SK-N-SH (cell line): ENCODE data around the gene RPL7L1. TPM values are rescaled to one million over a fixed set of nuclear protein-coding genes. Genes with fewer than 3 reads are reported as not detected.

ENCODE experiments used
- CTCF ChIA-PET: fragments of 300-600, 350-600 bp; formaldehyde crosslinking; extraction: SDS; loops from one replicate; lab custom pipeline; 2021; lab: Yijun Ruan, JAX
- POLR2A ChIA-PET: fragments of 350-600 bp; sonication (Branson Sonifier 250); formaldehyde crosslinking; extraction: SDS; loops from one replicate; lab custom pipeline; 2020; ENCODE audit warnings: antibody characterized with exemption, inconsistent platforms; lab: Yijun Ruan, JAX
- DNase-seq: peaks from one replicate; pipeline ENCODE4 v3.0.0; 2012
- H2AFZ ChIP-seq: fragments of 200-600 bp; sonication (generic); 2 replicates; pipeline ENCODE4 v1.8.1; 2016; ENCODE audit warnings: antibody characterized with exemption, mild to moderate bottlenecking, low read depth
- H3F3A ChIP-seq: fragments of 200-600 bp; sonication (generic); replicated peaks from 2 replicates; pipeline ENCODE3; 2016; ENCODE audit warnings: antibody characterized with exemption, mild to moderate bottlenecking; ENCODE audit not compliant: insufficient read depth
- H3K27ac ChIP-seq, 2 experiments: fragments of 200-500 bp in 1 of 2; fragments of 200-600 bp in 1 of 2; sonication (Bioruptor generic) in 1 of 2; sonication (generic), shearing (Covaris generic) in 1 of 2; 2 replicates each; pipeline versions ENCODE4 v1.5.1 to v1.6.1; 2014 to 2016; ENCODE audit warnings: low read depth in 2 of 2, inconsistent platforms in 1 of 2, low read length in 1 of 2, mild to moderate bottlenecking in 1 of 2, mixed read lengths in 1 of 2
- H3K27me3 ChIP-seq: fragments of 200-600 bp; sonication (generic), shearing (Covaris generic); 2 replicates; pipeline ENCODE4 v1.6.1; 2016; ENCODE audit warnings: mixed run types; ENCODE audit not compliant: insufficient read depth
- H3K36me3 ChIP-seq, 2 experiments: fragments of 200-500 bp in 1 of 2; fragments of 200-600 bp in 1 of 2; sonication (Bioruptor generic) in 1 of 2; sonication (generic) in 1 of 2; replicated peaks in 1 of 2; 2 replicates each; pipeline versions ENCODE3 to v1.5.1; 2014 to 2016; ENCODE audit warnings: low read length in 1 of 2, mild to moderate bottlenecking in 1 of 2; ENCODE audit not compliant: insufficient read depth in 2 of 2, control insufficient read depth in 1 of 2
- H3K4me1 ChIP-seq, 2 experiments: fragments of 200-500 bp in 1 of 2; fragments of 200-600 bp in 1 of 2; sonication (Bioruptor generic) in 1 of 2; sonication (generic), shearing (Covaris generic) in 1 of 2; 2 replicates each; pipeline versions ENCODE4 v1.5.1 to v1.6.1; 2014 to 2016; ENCODE audit warnings: low read depth in 1 of 2, low read length in 1 of 2, mixed run types in 1 of 2; ENCODE audit not compliant: insufficient read depth in 2 of 2, control insufficient read depth in 1 of 2
- H3K4me2 ChIP-seq: fragments of 200-600 bp; sonication (generic), shearing (Covaris generic); 2 replicates; pipeline ENCODE4 v1.6.1; 2017; ENCODE audit warnings: mixed run types
- H3K4me3 ChIP-seq, 2 experiments: fragments of 200-500 bp in 1 of 2; fragments of 200-600 bp in 1 of 2; sonication (Bioruptor generic) in 1 of 2; sonication (generic), shearing (Covaris generic) in 1 of 2; 2 replicates each; pipeline versions ENCODE4 v1.5.1 to v1.8.1; 2014 to 2016; ENCODE audit warnings: low read depth in 2 of 2, inconsistent platforms in 1 of 2, low read length in 1 of 2, mild to moderate bottlenecking in 1 of 2, mixed read lengths in 1 of 2, moderate library complexity in 1 of 2
- H3K79me2 ChIP-seq: fragments of 200-600 bp; sonication (generic); 2 replicates; pipeline ENCODE4 v1.8.1; 2017; ENCODE audit warnings: mild to moderate bottlenecking; ENCODE audit not compliant: insufficient read depth
- H3K9ac ChIP-seq: fragments of 200-600 bp; sonication (generic); 2 replicates; pipeline ENCODE4 v1.6.1; 2017; ENCODE audit warnings: mixed run types
- H3K9me2 ChIP-seq: fragments of 200-600 bp; sonication (generic); 2 replicates; pipeline ENCODE4 v1.6.1; 2017; ENCODE audit warnings: mixed run types
- H3K9me3 ChIP-seq: fragments of 200-600 bp; sonication (generic); 2 replicates; pipeline ENCODE4 v1.6.1; 2017; ENCODE audit warnings: mixed run types, mild to moderate bottlenecking, moderate library complexity
- H4K20me1 ChIP-seq: fragments of 200-600 bp; sonication (generic); 2 replicates; pipeline ENCODE4 v1.6.1; 2017; ENCODE audit warnings: mild to moderate bottlenecking, mixed run types; ENCODE audit not compliant: insufficient read depth
- FOXJ3 ChIP-seq: sonication (generic); formaldehyde crosslinking; IDR thresholded peaks from 2 replicates; pipeline ENCODE4 v1.5.1; 2020; ENCODE audit warnings: mild to moderate bottlenecking, missing genetic modification reagents
- JUND ChIP-seq: IDR thresholded peaks from 2 replicates; pipeline ENCODE4 v1.4.0; 2012
- MEF2A ChIP-seq: IDR thresholded peaks from 2 replicates; pipeline ENCODE4 v1.4.0; 2012; ENCODE audit warnings: low read depth, borderline replicate concordance
- NFIC ChIP-seq: IDR thresholded peaks from 2 replicates; pipeline ENCODE4 v1.4.0; 2012; ENCODE audit warnings: borderline replicate concordance
- NRF1 ChIP-seq: IDR thresholded peaks from 2 replicates; pipeline ENCODE4 v1.6.1; 2012; ENCODE audit warnings: low read depth, mild to moderate bottlenecking, low read length
- POLR2AphosphoS5 ChIP-seq: IDR thresholded peaks from 2 replicates; pipeline ENCODE4 v1.6.1; 2012; ENCODE audit warnings: low read depth, low read length
- RAD21 ChIP-seq: IDR thresholded peaks from 2 replicates; pipeline ENCODE4 v1.6.1; 2012; ENCODE audit warnings: mild to moderate bottlenecking, low read length
- RXRA ChIP-seq: IDR thresholded peaks from 2 replicates; pipeline ENCODE4 v1.4.0; 2012; ENCODE audit warnings: low read depth, mild to moderate bottlenecking, borderline replicate concordance
- SIN3A ChIP-seq: IDR thresholded peaks from 2 replicates; pipeline ENCODE4 v1.6.1; 2012; ENCODE audit warnings: low read depth, mild to moderate bottlenecking, low read length, moderate library complexity, borderline replicate concordance
- SMC3 ChIP-seq: IDR thresholded peaks from 2 replicates; pipeline ENCODE4 v1.6.1; 2012; ENCODE audit warnings: low read depth, low read length, improper control_type of control experiment
- WGBS: methylation state at CpG from one replicate; pipeline ENCODE4 v1.1.6; 2017; ENCODE audit warnings: low lambda C conversion rate; 5-methylcytosine and 5-hydroxymethylcytosine counted together
- polyA plus RNA-seq, 3 experiments: library from polyadenylated mRNA; depleted of rRNA; stranded (reverse); fragments of >200 nt; gene quantifications; 2 replicates each; pipeline ENCODE4 v1.2.3, GENCODE V29; 2012
- TF ChIP-seq, protein P1 (sequence below): IDR thresholded peaks from 2 replicates; pipeline ENCODE4 v1.6.1; 2012; ENCODE audit warnings: mild to moderate bottlenecking, low read depth, low read length, moderate library complexity
- TF ChIP-seq, protein P2 (sequence below): IDR thresholded peaks from 2 replicates; pipeline ENCODE4; 2012
- TF ChIP-seq, protein P3 (sequence below): IDR thresholded peaks from 2 replicates; pipeline ENCODE4 v1.4.0; 2012; ENCODE audit warnings: low read depth, borderline replicate concordance
- TF ChIP-seq, protein P4 (sequence below): IDR thresholded peaks from 2 replicates; pipeline ENCODE4 v1.4.0; 2012; ENCODE audit warnings: low read depth
- TF ChIP-seq, protein P5 (sequence below): fragments of 150-350 bp; IDR thresholded peaks from 2 replicates; pipeline ENCODE4 v1.6.1; 2016; ENCODE audit warnings: mild to moderate bottlenecking, low read depth, low read length
- TF ChIP-seq, protein P6 (sequence below): IDR thresholded peaks from 2 replicates; pipeline ENCODE4 v1.4.0; 2012; ENCODE audit warnings: low read depth, borderline replicate concordance

RPL7L1 gene
- polyA plus RNA-seq, 1 of the 3 experiments (the other 2 are of a cell fraction), result 22.1 TPM

DNA sequence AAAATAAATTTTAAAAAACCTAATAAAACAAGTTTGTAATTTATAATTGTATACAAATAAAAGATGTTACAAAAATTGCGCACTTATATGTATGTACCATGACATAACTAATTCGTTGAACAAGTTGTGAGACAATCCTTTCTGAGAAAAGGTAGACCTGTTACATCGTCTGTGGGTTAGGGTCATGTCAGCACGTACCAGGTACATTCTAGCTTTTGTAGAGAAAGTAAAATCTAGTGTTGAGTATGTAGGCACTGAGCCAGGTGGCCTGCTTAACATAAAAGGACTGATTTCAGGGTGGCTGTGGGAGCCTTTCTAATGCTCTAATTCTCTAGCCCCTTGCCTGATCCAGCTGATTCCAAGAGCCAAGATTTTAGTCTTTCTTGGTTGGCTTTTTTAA lies 10.4 kb downstream of the RPL7L1 start:
- peaks cover 26% of the 10 kb centered on the region; the same call in 1 of the 2 replicates for H3K79me2 ChIP-seq
- POLR2A ChIA-PET, result interaction anchor here (1.5 to 2.3 kb wide), 4 partner anchors 8 to 144 kb away, joined by 3 to 18 read pairs (median 8); partner anchors contain the start of genes RPL7L1 and TBCC
- H4K20me1 ChIP-seq, result no peaks in the 10 kb centered on the region
- peak overlapping the region; percentile 82 to 84 for H3K4me3 ChIP-seq
- H3K27ac ChIP-seq, result peak overlapping the region; percentile 97 to 99
- 45% methylated on average over 4 of the region's 4 CpGs for WGBS
- CTCF ChIA-PET, result interaction anchor here (0.7 to 1.5 kb wide), 2 partner anchors 9 to 254 kb away, joined by 3 read pairs; no protein-coding TSS in a partner anchor
- H3K9ac ChIP-seq, result peak overlapping the region; percentile 99
- DNase-seq, result no peak
- TF ChIP-seq JUND, result no peak
- no peak for TF ChIP-seq SIN3A
- TF ChIP-seq POLR2AphosphoS5, result no peak
- TF ChIP-seq, protein P1, sequence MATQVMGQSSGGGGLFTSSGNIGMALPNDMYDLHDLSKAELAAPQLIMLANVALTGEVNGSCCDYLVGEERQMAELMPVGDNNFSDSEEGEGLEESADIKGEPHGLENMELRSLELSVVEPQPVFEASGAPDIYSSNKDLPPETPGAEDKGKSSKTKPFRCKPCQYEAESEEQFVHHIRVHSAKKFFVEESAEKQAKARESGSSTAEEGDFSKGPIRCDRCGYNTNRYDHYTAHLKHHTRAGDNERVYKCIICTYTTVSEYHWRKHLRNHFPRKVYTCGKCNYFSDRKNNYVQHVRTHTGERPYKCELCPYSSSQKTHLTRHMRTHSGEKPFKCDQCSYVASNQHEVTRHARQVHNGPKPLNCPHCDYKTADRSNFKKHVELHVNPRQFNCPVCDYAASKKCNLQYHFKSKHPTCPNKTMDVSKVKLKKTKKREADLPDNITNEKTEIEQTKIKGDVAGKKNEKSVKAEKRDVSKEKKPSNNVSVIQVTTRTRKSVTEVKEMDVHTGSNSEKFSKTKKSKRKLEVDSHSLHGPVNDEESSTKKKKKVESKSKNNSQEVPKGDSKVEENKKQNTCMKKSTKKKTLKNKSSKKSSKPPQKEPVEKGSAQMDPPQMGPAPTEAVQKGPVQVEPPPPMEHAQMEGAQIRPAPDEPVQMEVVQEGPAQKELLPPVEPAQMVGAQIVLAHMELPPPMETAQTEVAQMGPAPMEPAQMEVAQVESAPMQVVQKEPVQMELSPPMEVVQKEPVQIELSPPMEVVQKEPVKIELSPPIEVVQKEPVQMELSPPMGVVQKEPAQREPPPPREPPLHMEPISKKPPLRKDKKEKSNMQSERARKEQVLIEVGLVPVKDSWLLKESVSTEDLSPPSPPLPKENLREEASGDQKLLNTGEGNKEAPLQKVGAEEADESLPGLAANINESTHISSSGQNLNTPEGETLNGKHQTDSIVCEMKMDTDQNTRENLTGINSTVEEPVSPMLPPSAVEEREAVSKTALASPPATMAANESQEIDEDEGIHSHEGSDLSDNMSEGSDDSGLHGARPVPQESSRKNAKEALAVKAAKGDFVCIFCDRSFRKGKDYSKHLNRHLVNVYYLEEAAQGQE, result no peak
- no peak for TF ChIP-seq SMC3
- no peak for TF ChIP-seq FOXJ3 (CRISPR knock-in tag)
- TF ChIP-seq RAD21, result no peak
- no peak for TF ChIP-seq MEF2A
- TF ChIP-seq RXRA, result no peak
- TF ChIP-seq, protein P2, sequence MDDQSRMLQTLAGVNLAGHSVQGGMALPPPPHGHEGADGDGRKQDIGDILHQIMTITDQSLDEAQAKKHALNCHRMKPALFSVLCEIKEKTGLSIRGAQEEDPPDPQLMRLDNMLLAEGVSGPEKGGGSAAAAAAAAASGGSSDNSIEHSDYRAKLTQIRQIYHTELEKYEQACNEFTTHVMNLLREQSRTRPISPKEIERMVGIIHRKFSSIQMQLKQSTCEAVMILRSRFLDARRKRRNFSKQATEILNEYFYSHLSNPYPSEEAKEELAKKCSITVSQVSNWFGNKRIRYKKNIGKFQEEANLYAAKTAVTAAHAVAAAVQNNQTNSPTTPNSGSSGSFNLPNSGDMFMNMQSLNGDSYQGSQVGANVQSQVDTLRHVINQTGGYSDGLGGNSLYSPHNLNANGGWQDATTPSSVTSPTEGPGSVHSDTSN, result no peak
- TF ChIP-seq, protein P3, sequence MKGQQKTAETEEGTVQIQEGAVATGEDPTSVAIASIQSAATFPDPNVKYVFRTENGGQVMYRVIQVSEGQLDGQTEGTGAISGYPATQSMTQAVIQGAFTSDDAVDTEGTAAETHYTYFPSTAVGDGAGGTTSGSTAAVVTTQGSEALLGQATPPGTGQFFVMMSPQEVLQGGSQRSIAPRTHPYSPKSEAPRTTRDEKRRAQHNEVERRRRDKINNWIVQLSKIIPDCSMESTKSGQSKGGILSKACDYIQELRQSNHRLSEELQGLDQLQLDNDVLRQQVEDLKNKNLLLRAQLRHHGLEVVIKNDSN, result no peak
- TF ChIP-seq, protein P4, sequence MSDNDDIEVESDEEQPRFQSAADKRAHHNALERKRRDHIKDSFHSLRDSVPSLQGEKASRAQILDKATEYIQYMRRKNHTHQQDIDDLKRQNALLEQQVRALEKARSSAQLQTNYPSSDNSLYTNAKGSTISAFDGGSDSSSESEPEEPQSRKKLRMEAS, result no peak
- TF ChIP-seq, protein P5, sequence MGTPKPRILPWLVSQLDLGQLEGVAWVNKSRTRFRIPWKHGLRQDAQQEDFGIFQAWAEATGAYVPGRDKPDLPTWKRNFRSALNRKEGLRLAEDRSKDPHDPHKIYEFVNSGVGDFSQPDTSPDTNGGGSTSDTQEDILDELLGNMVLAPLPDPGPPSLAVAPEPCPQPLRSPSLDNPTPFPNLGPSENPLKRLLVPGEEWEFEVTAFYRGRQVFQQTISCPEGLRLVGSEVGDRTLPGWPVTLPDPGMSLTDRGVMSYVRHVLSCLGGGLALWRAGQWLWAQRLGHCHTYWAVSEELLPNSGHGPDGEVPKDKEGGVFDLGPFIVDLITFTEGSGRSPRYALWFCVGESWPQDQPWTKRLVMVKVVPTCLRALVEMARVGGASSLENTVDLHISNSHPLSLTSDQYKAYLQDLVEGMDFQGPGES, result no peak
- no peak for TF ChIP-seq NRF1
- TF ChIP-seq NFIC, result no peak
- TF ChIP-seq, protein P6, sequence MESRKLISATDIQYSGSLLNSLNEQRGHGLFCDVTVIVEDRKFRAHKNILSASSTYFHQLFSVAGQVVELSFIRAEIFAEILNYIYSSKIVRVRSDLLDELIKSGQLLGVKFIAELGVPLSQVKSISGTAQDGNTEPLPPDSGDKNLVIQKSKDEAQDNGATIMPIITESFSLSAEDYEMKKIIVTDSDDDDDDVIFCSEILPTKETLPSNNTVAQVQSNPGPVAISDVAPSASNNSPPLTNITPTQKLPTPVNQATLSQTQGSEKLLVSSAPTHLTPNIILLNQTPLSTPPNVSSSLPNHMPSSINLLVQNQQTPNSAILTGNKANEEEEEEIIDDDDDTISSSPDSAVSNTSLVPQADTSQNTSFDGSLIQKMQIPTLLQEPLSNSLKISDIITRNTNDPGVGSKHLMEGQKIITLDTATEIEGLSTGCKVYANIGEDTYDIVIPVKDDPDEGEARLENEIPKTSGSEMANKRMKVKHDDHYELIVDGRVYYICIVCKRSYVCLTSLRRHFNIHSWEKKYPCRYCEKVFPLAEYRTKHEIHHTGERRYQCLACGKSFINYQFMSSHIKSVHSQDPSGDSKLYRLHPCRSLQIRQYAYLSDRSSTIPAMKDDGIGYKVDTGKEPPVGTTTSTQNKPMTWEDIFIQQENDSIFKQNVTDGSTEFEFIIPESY, result no peak
- no peaks in the 10 kb centered on the region for H3K9me3 ChIP-seq
- H3K27me3 ChIP-seq, result no peaks in the 10 kb centered on the region
- peaks cover 5 to 6% of the 10 kb centered on the region in 2 experiments; a peak in 2 of 4 replicates for H3K4me1 ChIP-seq
- no peak overlapping the region for H2AFZ ChIP-seq
- peaks cover 11 to 27% of the 10 kb centered on the region in 2 experiments for H3K36me3 ChIP-seq
- peaks cover 30% of the 10 kb centered on the region for H3F3A ChIP-seq
- H3K9me2 ChIP-seq, result no peaks in the 10 kb centered on the region
- peak overlapping the region; percentile 93 for H3K4me2 ChIP-seq
